Measurements from ENCODE around the gene BCORL1.

The BCORL1 gene

DNA sequence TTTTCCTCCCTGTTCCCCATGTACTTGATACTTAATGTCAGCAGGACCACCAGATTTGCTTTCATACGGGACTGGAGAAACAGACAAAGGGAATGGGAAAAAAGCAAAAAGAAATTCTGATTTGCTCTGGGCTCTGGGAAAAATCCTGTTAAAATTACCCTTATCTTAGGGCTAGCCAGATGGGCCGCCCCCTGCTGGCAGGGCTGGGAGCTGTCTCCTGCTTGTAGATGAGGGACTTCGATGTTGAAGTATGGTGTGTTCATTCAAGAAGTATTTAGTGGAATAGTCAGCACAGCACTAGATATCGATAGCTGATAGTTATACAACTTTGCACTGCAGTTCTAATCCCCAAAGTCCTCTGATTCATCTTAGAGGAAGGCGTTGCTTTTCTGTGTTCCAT lies 45.8 kb downstream of the BCORL1 start:
- Histone ChIP-seq H3K27ac (ENCODE audit: low read depth, low read length) (no peak overlapping the region), H3K36me3 (ENCODE audit: insufficient read depth, low read length) (peaks cover 3% of the 10 kb centered on the region; the same call in 1 of the 2 replicates), H3K79me2 (ENCODE audit: control insufficient read depth, insufficient read depth, low read length, unreplicated experiment) (no peaks in the 10 kb centered on the region), H3K4me1 (ENCODE audit: control insufficient read depth, insufficient read depth, low read length, unreplicated experiment) (no peaks in the 10 kb centered on the region), H2AFZ (ENCODE audit: low read length, unreplicated experiment) (no peak overlapping the region), H3K4me3 (ENCODE audit: low read depth, low read length) (no peak overlapping the region), H3K27me3 (ENCODE audit: insufficient read depth, low read length) (no peaks in the 10 kb centered on the region)

- H3K4me1 ChIP-seq (ENCODE audit: control insufficient read depth, insufficient read depth, low read length, unreplicated experiment), result no peaks in the 10 kb centered on the region
- no peak overlapping the region for H3K4me3 ChIP-seq (ENCODE audit: low read depth, low read length)
- H3K36me3 ChIP-seq (ENCODE audit: insufficient read depth, low read length), result peaks cover 3% of the 10 kb centered on the region; the same call in 1 of the 2 replicates
- no peak overlapping the region for H3K27ac ChIP-seq (ENCODE audit: low read depth, low read length)
- H3K27me3 ChIP-seq (ENCODE audit: insufficient read depth, low read length), result no peaks in the 10 kb centered on the region
- no peak overlapping the region for H2AFZ ChIP-seq (ENCODE audit: low read length, unreplicated experiment)
- no peaks in the 10 kb centered on the region for H3K79me2 ChIP-seq (ENCODE audit: control insufficient read depth, insufficient read depth, low read length, unreplicated experiment)
Measured at GRCh38 chrX:130030826-130031225, 48.4 kb downstream of the BCORL1 start.

GRCh38 chrX:130032552-130032951 lies 50.1 kb downstream of the BCORL1 start:
- H3K4me3 ChIP-seq (ENCODE audit: low read depth, low read length), result no peak overlapping the region
- H3K79me2 ChIP-seq (ENCODE audit: control insufficient read depth, insufficient read depth, low read length, unreplicated experiment), result no peaks in the 10 kb centered on the region
- no peak overlapping the region for H3K27ac ChIP-seq (ENCODE audit: low read depth, low read length)
- no peaks in the 10 kb centered on the region for H3K36me3 ChIP-seq (ENCODE audit: insufficient read depth, low read length)
- H3K27me3 ChIP-seq (ENCODE audit: insufficient read depth, low read length), result no peaks in the 10 kb centered on the region
- H3K4me1 ChIP-seq (ENCODE audit: control insufficient read depth, insufficient read depth, low read length, unreplicated experiment), result no peaks in the 10 kb centered on the region
- no peak overlapping the region for H2AFZ ChIP-seq (ENCODE audit: low read length, unreplicated experiment)

DNA sequence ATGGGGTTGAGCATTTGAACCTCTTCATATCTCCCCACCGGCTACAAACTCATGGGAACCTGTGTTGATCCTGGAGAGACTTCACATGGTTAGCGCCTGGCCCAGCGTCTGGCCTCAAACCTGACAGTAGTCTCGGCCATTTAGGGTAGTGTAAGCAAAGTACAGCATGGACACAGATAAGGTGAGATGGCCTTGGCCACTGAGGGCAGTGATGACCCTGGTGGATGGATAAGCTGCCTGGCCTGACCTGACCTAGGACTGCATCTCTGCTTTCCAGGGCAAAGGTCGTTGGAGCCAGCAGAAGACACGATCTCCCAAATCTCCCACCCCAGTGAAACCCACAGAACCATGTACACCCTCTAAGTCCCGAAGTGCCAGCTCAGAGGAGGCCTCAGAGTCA lies 51.7 kb downstream of the BCORL1 start:
- Histone ChIP-seq H3K4me1 (ENCODE audit: control insufficient read depth, insufficient read depth, low read length, unreplicated experiment) (no peaks in the 10 kb centered on the region), H3K4me3 (ENCODE audit: low read depth, low read length) (no peak overlapping the region), H3K27me3 (ENCODE audit: insufficient read depth, low read length) (no peaks in the 10 kb centered on the region), H3K79me2 (ENCODE audit: control insufficient read depth, insufficient read depth, low read length, unreplicated experiment) (no peaks in the 10 kb centered on the region), H3K36me3 (ENCODE audit: insufficient read depth, low read length) (no peaks in the 10 kb centered on the region), H3K27ac (ENCODE audit: low read depth, low read length) (no peak overlapping the region), H2AFZ (ENCODE audit: low read length, unreplicated experiment) (no peak overlapping the region)

- H3K4me3 ChIP-seq (ENCODE audit: low read depth, low read length), result no peak overlapping the region
- no peaks in the 10 kb centered on the region for H3K4me1 ChIP-seq (ENCODE audit: control insufficient read depth, insufficient read depth, low read length, unreplicated experiment)
- no peak overlapping the region for H2AFZ ChIP-seq (ENCODE audit: low read length, unreplicated experiment)
- no peak overlapping the region for H3K27ac ChIP-seq (ENCODE audit: low read depth, low read length)
- H3K27me3 ChIP-seq (ENCODE audit: insufficient read depth, low read length), result no peaks in the 10 kb centered on the region
- H3K79me2 ChIP-seq (ENCODE audit: control insufficient read depth, insufficient read depth, low read length, unreplicated experiment), result no peaks in the 10 kb centered on the region
- H3K36me3 ChIP-seq (ENCODE audit: insufficient read depth, low read length), result no peaks in the 10 kb centered on the region
Measured at GRCh38 chrX:130039847-130040246, 57.4 kb downstream of the BCORL1 start.

- H3K27me3 ChIP-seq (ENCODE audit: insufficient read depth, low read length), result no peaks in the 10 kb centered on the region
- H2AFZ ChIP-seq (ENCODE audit: low read length, unreplicated experiment), result no peak overlapping the region
- no peak overlapping the region for H3K27ac ChIP-seq (ENCODE audit: low read depth, low read length)
- H3K4me1 ChIP-seq (ENCODE audit: control insufficient read depth, insufficient read depth, low read length, unreplicated experiment), result no peaks in the 10 kb centered on the region
- H3K4me3 ChIP-seq (ENCODE audit: low read depth, low read length), result no peak overlapping the region
- H3K79me2 ChIP-seq (ENCODE audit: control insufficient read depth, insufficient read depth, low read length, unreplicated experiment), result no peaks in the 10 kb centered on the region
- peaks cover 5% of the 10 kb centered on the region; the same call in 1 of the 2 replicates for H3K36me3 ChIP-seq (ENCODE audit: insufficient read depth, low read length)
Measured at GRCh38 chrX:130047416-130047815, 65.0 kb downstream of the BCORL1 start.

GRCh38 chrX:130048686-130049222 lies 66.3 kb downstream of the BCORL1 start:
- Histone ChIP-seq H3K27ac (ENCODE audit: low read depth, low read length) (no peak overlapping the region), H3K27me3 (ENCODE audit: insufficient read depth, low read length) (no peaks in the 10 kb centered on the region), H3K79me2 (ENCODE audit: control insufficient read depth, insufficient read depth, low read length, unreplicated experiment) (no peaks in the 10 kb centered on the region), H3K4me1 (ENCODE audit: control insufficient read depth, insufficient read depth, low read length, unreplicated experiment) (no peaks in the 10 kb centered on the region), H3K36me3 (ENCODE audit: insufficient read depth, low read length) (peaks cover 5% of the 10 kb centered on the region; the same call in 1 of the 2 replicates), H2AFZ (ENCODE audit: low read length, unreplicated experiment) (no peak overlapping the region), H3K4me3 (ENCODE audit: low read depth, low read length) (no peak overlapping the region)

GRCh38 chrX:130049821-130050220 lies 67.4 kb downstream of the BCORL1 start:
- Histone ChIP-seq H3K79me2 (ENCODE audit: control insufficient read depth, insufficient read depth, low read length, unreplicated experiment) (no peaks in the 10 kb centered on the region), H3K27ac (ENCODE audit: low read depth, low read length) (no peak overlapping the region), H3K36me3 (ENCODE audit: insufficient read depth, low read length) (peaks cover 5% of the 10 kb centered on the region; the same call in 1 of the 2 replicates), H3K4me1 (ENCODE audit: control insufficient read depth, insufficient read depth, low read length, unreplicated experiment) (no peaks in the 10 kb centered on the region), H3K27me3 (ENCODE audit: insufficient read depth, low read length) (no peaks in the 10 kb centered on the region), H2AFZ (ENCODE audit: low read length, unreplicated experiment) (no peak overlapping the region), H3K4me3 (ENCODE audit: low read depth, low read length) (no peak overlapping the region)

DNA sequence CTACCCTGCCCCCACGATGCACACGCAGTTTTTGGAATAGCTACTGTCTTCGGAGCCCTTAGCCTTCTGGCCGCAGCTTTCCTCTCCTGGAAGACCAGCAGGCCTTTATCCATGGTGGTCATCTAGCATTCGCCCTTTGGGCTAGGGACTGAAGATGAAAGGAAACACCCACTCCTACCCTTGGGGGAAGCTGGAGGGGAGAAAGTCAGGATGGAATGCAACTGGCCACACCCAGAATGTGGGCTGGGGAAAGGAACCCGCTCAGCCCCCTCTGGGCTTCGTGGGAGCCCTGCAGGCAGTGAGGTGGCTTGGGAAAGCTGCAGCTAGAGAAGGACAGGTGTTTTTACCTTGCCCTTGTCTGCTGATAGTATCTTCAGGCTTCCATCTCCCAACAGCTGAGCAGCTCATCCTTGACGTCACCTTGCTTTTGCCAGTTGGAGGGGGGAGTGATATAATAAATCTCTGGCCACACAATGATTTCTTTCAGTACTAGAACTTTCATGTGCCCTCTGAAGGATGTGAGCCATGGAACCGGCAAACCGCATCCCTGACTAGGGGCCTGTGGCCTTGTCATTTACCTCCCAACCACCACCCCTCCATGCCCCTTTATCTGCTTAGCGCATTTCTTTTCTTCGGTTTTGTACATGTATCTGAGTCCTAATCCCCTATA lies 68.9 kb downstream of the BCORL1 start:
- H3K4me1 ChIP-seq (ENCODE audit: control insufficient read depth, insufficient read depth, low read length, unreplicated experiment), result no peaks in the 10 kb centered on the region
- peaks cover 5% of the 10 kb centered on the region; the same call in 1 of the 2 replicates for H3K36me3 ChIP-seq (ENCODE audit: insufficient read depth, low read length)
- no peaks in the 10 kb centered on the region for H3K79me2 ChIP-seq (ENCODE audit: control insufficient read depth, insufficient read depth, low read length, unreplicated experiment)
- H3K27ac ChIP-seq (ENCODE audit: low read depth, low read length), result no peak overlapping the region
- H2AFZ ChIP-seq (ENCODE audit: low read length, unreplicated experiment), result no peak overlapping the region
- no peak overlapping the region for H3K4me3 ChIP-seq (ENCODE audit: low read depth, low read length)
- no peaks in the 10 kb centered on the region for H3K27me3 ChIP-seq (ENCODE audit: insufficient read depth, low read length)

GRCh38 chrX:130053236-130053635 lies 70.8 kb downstream of the BCORL1 start:
- no peak overlapping the region for H3K4me3 ChIP-seq (ENCODE audit: low read depth, low read length)
- H3K4me1 ChIP-seq (ENCODE audit: control insufficient read depth, insufficient read depth, low read length, unreplicated experiment), result no peaks in the 10 kb centered on the region
- peaks cover 1% of the 10 kb centered on the region; the same call in 1 of the 2 replicates for H3K36me3 ChIP-seq (ENCODE audit: insufficient read depth, low read length)
- H2AFZ ChIP-seq (ENCODE audit: low read length, unreplicated experiment), result no peak overlapping the region
- H3K27me3 ChIP-seq (ENCODE audit: insufficient read depth, low read length), result no peaks in the 10 kb centered on the region
- H3K27ac ChIP-seq (ENCODE audit: low read depth, low read length), result no peak overlapping the region
- H3K79me2 ChIP-seq (ENCODE audit: control insufficient read depth, insufficient read depth, low read length, unreplicated experiment), result no peaks in the 10 kb centered on the region

DNA sequence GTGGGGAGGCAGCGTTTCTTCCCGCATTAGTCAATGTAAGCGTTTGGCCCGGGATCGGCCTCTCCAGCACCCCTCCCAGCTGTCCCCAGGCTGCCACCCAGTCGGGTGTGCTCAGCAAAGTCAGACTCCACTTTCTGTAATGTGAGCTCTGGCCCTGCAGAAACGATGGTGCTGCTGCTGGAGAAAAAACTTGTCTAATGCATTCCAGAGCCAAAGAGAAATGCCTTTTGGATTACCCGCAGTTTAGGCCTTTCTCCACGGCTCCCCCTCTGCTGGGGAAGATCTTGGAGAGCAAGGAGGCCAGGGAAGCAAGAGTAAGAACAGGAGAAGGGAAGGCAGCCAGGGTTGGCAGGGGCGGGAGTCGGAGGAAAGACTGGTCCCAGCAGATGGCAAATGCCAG lies 72.7 kb downstream of the BCORL1 start:
- Histone ChIP-seq H3K27me3 (ENCODE audit: insufficient read depth, low read length) (no peaks in the 10 kb centered on the region), H3K4me1 (ENCODE audit: control insufficient read depth, insufficient read depth, low read length, unreplicated experiment) (no peaks in the 10 kb centered on the region), H3K4me3 (ENCODE audit: low read depth, low read length) (no peak overlapping the region), H3K79me2 (ENCODE audit: control insufficient read depth, insufficient read depth, low read length, unreplicated experiment) (no peaks in the 10 kb centered on the region), H3K27ac (ENCODE audit: low read depth, low read length) (no peak overlapping the region), H2AFZ (ENCODE audit: low read length, unreplicated experiment) (no peak overlapping the region), H3K36me3 (ENCODE audit: insufficient read depth, low read length) (no peaks in the 10 kb centered on the region)

Data from ACC112 (cell line).